ENCODE results near the gene VEPH1. TPM values are rescaled to one million over a fixed set of nuclear protein-coding genes. Genes with fewer than 3 reads are reported as not detected.

VEPH1 gene
- total RNA-seq, 2 donors from 2014 or later: 0.21 TPM; not detected in 1

- no peak for ATAC-seq (ENCODE audit: insufficient number of reproducible peaks, low FRiP score, low read depth)
These were observed 203.1 kb downstream of the VEPH1 start for GRCh38 chr3:157300094-157300493.

GRCh38 chr3:157297328-157297915 lies 205.8 kb downstream of the VEPH1 start:
- H3K27ac ChIP-seq: no peak overlapping the region
- peaks cover 0 to 4% of the 10 kb centered on the region in 2 donors for H3K4me1 ChIP-seq (ENCODE audit: control insufficient read depth in 1 of 2, low read depth in 2 of 2)
- no peaks in the 10 kb centered on the region for H3K9me3 ChIP-seq
- no peak overlapping the region for H3K4me3 ChIP-seq
- DNase-seq (ENCODE audit: low spot score) (no peak), ATAC-seq (ENCODE audit: insufficient number of reproducible peaks, low FRiP score, low read depth) (no peak)
- no peak for TF ChIP-seq CTCF (IDR thresholded peaks at IDR 0.05)
- H3K36me3 ChIP-seq: no peaks in the 10 kb centered on the region
- no peaks in the 10 kb centered on the region for H3K27me3 ChIP-seq (replicated peaks; ENCODE audit: insufficient read depth)

More at GRCh38 chr3:157300094-157300493, 203.1 kb downstream of the VEPH1 start:
- Histone ChIP-seq H3K36me3 (no peaks in the 10 kb centered on the region), H3K27me3 (replicated peaks; ENCODE audit: insufficient read depth) (no peaks in the 10 kb centered on the region), H3K27ac (no peak overlapping the region), H3K9me3 (no peaks in the 10 kb centered on the region), H3K4me1 (ENCODE audit: control insufficient read depth in 1 of 2, low read depth in 2 of 2) (peaks cover 0 to 4% of the 10 kb centered on the region in 2 donors), H3K4me3 (no peak overlapping the region)
- no peak for TF ChIP-seq CTCF (IDR thresholded peaks at IDR 0.05)
- DNase-seq (ENCODE audit: low spot score): no peak

- Histone ChIP-seq H3K4me1 (ENCODE audit: control insufficient read depth in 1 of 2, low read depth in 2 of 2) (peaks cover 0 to 4% of the 10 kb centered on the region in 2 donors), H3K27ac (no peak overlapping the region), H3K9me3 (no peaks in the 10 kb centered on the region), H3K36me3 (no peaks in the 10 kb centered on the region), H3K4me3 (no peak overlapping the region), H3K27me3 (replicated peaks; ENCODE audit: insufficient read depth) (no peaks in the 10 kb centered on the region)
- DNase-seq (ENCODE audit: low spot score): no peak
- no peak for ATAC-seq (ENCODE audit: insufficient number of reproducible peaks, low FRiP score, low read depth)
- TF ChIP-seq CTCF (IDR thresholded peaks at IDR 0.05): no peak
These were observed 208.3 kb downstream of the VEPH1 start for GRCh38 chr3:157294953-157295352.

GRCh38 chr3:157294491-157294890 lies 208.7 kb downstream of the VEPH1 start:
- Histone ChIP-seq H3K4me3 (no peak overlapping the region), H3K36me3 (no peaks in the 10 kb centered on the region), H3K27me3 (replicated peaks; ENCODE audit: insufficient read depth) (no peaks in the 10 kb centered on the region), H3K4me1 (ENCODE audit: control insufficient read depth in 1 of 2, low read depth in 2 of 2) (peaks cover 0 to 4% of the 10 kb centered on the region in 2 donors), H3K9me3 (no peaks in the 10 kb centered on the region), H3K27ac (no peak overlapping the region)
- DNase-seq (ENCODE audit: low spot score) (no peak), ATAC-seq (ENCODE audit: insufficient number of reproducible peaks, low FRiP score, low read depth) (no peak)
- TF ChIP-seq CTCF (IDR thresholded peaks at IDR 0.05): no peak

- no peak overlapping the region for H3K4me3 ChIP-seq
- no peaks in the 10 kb centered on the region for H3K4me1 ChIP-seq (ENCODE audit: control insufficient read depth in 1 of 2, low read depth in 2 of 2)
- no peaks in the 10 kb centered on the region for H3K36me3 ChIP-seq
- H3K27me3 ChIP-seq (replicated peaks; ENCODE audit: insufficient read depth): no peaks in the 10 kb centered on the region
- no peak for TF ChIP-seq CTCF (IDR thresholded peaks at IDR 0.05)
- H3K27ac ChIP-seq: no peak overlapping the region
- DNase-seq (ENCODE audit: low spot score) (no peak), ATAC-seq (ENCODE audit: insufficient number of reproducible peaks, low FRiP score, low read depth) (no peak)
- H3K9me3 ChIP-seq: no peaks in the 10 kb centered on the region
These were observed 212.4 kb downstream of the VEPH1 start for GRCh38 chr3:157290766-157291165.
